IMR-90 (cell line): Measurements from ENCODE around the gene KYAT1. TPM values are rescaled to one million over a fixed set of nuclear protein-coding genes. Genes with fewer than 3 reads are reported as not detected.

ENCODE experiments used
- ATAC-seq: fragments of 200-7000 bp; cut with Tn5 transposase; 2 replicates; pipeline ENCODE4 v1.9.1; 2020; ENCODE audit warnings: low read depth, mild to moderate bottlenecking, moderate library complexity
- BruUV-seq: library from RNA; stranded (reverse); fragments of 400-500 nt; replicated peaks from 2 replicates; lab custom pipeline; 2021; lab: Mats Ljungman, UMichigan
- CTCF ChIA-PET: fragments of 300-600 bp; formaldehyde crosslinking; extraction: SDS; loops from one replicate; lab custom pipeline; 2021; ENCODE audit warnings: antibody characterized with exemption; lab: Yijun Ruan, JAX
- POLR2A ChIA-PET: fragments of 300-600 bp; sonication (Branson Sonifier 250); formaldehyde crosslinking; loops from one replicate; lab custom pipeline; 2022; ENCODE audit warnings: antibody characterized with exemption; ENCODE audit not compliant: unreplicated experiment; lab: Charles Lee
- DNase-seq: peaks from one replicate; pipeline ENCODE4 v3.0.0; 2013
- H2AFZ ChIP-seq: replicated peaks from 2 replicates; pipeline ENCODE3; 2013; ENCODE audit warnings: low read length, mild to moderate bottlenecking; ENCODE audit not compliant: poor library complexity
- H2AK5ac ChIP-seq: 2 replicates; pipeline ENCODE4 v1.6.1; 2013; ENCODE audit warnings: low read depth, low read length, inconsistent platforms
- H2AK9ac ChIP-seq: replicated peaks from 2 replicates; pipeline ENCODE3; 2013; ENCODE audit warnings: mild to moderate bottlenecking, low read depth, low read length, moderate library complexity; ENCODE audit not compliant: poor library complexity
- H2BK120ac ChIP-seq: 2 replicates; pipeline ENCODE4 v1.6.1; 2013; ENCODE audit warnings: low read depth, low read length, inconsistent platforms
- H2BK15ac ChIP-seq: 3 replicates; pipeline ENCODE4 v1.6.1; 2013; ENCODE audit warnings: low read depth, low read length, inconsistent platforms
- H2BK20ac ChIP-seq: 2 replicates; pipeline ENCODE4 v1.6.1; 2013; ENCODE audit warnings: low read depth, mild to moderate bottlenecking, inconsistent platforms, low read length, moderate library complexity
- H2BK5ac ChIP-seq: 2 replicates; pipeline ENCODE4 v1.6.1; 2013; ENCODE audit warnings: mild to moderate bottlenecking, low read depth, low read length, inconsistent platforms; ENCODE audit not compliant: poor library complexity, severe bottlenecking
- H3K14ac ChIP-seq: replicated peaks from 2 replicates; pipeline ENCODE4 v1.6.1; 2013; ENCODE audit warnings: low read depth, low read length, inconsistent platforms
- H3K18ac ChIP-seq: 2 replicates; pipeline ENCODE4 v1.6.1; 2013; ENCODE audit warnings: low read depth, low read length, control low read depth
- H3K23ac ChIP-seq: 2 replicates; pipeline ENCODE4 v1.6.1; 2013; ENCODE audit warnings: low read depth, low read length, inconsistent platforms
- H3K27ac ChIP-seq: 2 replicates; pipeline ENCODE4 v1.5.1; 2013; ENCODE audit warnings: mild to moderate bottlenecking, control low read depth, low read length; ENCODE audit not compliant: insufficient read depth
- H3K27me3 ChIP-seq: 2 replicates; pipeline ENCODE4 v1.6.1; 2013; ENCODE audit warnings: low read length; ENCODE audit not compliant: control insufficient read depth, insufficient read depth
- H3K36me3 ChIP-seq: 2 replicates; pipeline ENCODE4 v1.6.1; 2013; ENCODE audit warnings: low read length, mixed read lengths; ENCODE audit not compliant: control insufficient read depth, insufficient read depth
- H3K4ac ChIP-seq: 2 replicates; pipeline ENCODE4 v1.6.1; 2013; ENCODE audit warnings: low read depth, low read length, inconsistent platforms
- H3K4me1 ChIP-seq: 2 replicates; pipeline ENCODE4 v1.6.1; 2013; ENCODE audit warnings: low read length, mixed read lengths; ENCODE audit not compliant: control insufficient read depth, insufficient read depth
- H3K4me2 ChIP-seq: 2 replicates; pipeline ENCODE4 v1.6.1; 2013; ENCODE audit warnings: low read depth, mild to moderate bottlenecking, control low read depth, low read length, moderate library complexity
- H3K4me3 ChIP-seq: 2 replicates; pipeline ENCODE4 v1.5.1; 2013; ENCODE audit warnings: low read depth, mild to moderate bottlenecking, control low read depth, low read length, moderate library complexity; ENCODE audit not compliant: insufficient read depth
- H3K56ac ChIP-seq: 2 replicates; pipeline ENCODE4 v1.6.1; 2013; ENCODE audit warnings: low read length, inconsistent platforms; ENCODE audit not compliant: insufficient read depth; ENCODE audit errors: extremely low read depth
- H3K79me1 ChIP-seq, 2 experiments: 2 replicates each; pipeline ENCODE4 v1.6.1; 2013; ENCODE audit warnings: low read length in 2 of 2, inconsistent platforms in 1 of 2, low read depth in 1 of 2
- H3K9ac ChIP-seq: 2 replicates; pipeline ENCODE4 v1.6.1; 2013; ENCODE audit warnings: low read depth, low read length, control low read depth
- H3K9me1 ChIP-seq: 2 replicates; pipeline ENCODE4 v1.6.1; 2013; ENCODE audit warnings: low read length, inconsistent platforms; ENCODE audit not compliant: insufficient read depth
- H3K9me3 ChIP-seq: 2 replicates; pipeline ENCODE4 v1.6.1; 2013; ENCODE audit warnings: low read length; ENCODE audit not compliant: control insufficient read depth, insufficient read depth
- H4K20me1 ChIP-seq: 2 replicates; pipeline ENCODE4 v1.6.1; 2013; ENCODE audit warnings: low read length, inconsistent platforms; ENCODE audit not compliant: insufficient read depth
- H4K5ac ChIP-seq: 2 replicates; pipeline ENCODE4 v1.6.1; 2013; ENCODE audit warnings: mild to moderate bottlenecking, low read depth, low read length, control low read depth
- H4K8ac ChIP-seq, 2 experiments: 2 replicates each; pipeline ENCODE4 v1.6.1; 2013; ENCODE audit warnings: low read depth in 2 of 2, low read length in 2 of 2, control low read depth in 1 of 2, inconsistent platforms in 1 of 2
- H4K91ac ChIP-seq: 2 replicates; pipeline ENCODE4 v1.6.1; 2013; ENCODE audit warnings: low read depth, low read length, inconsistent platforms; ENCODE audit not compliant: insufficient read depth
- CEBPB ChIP-seq: IDR thresholded peaks from 2 replicates; pipeline ENCODE4 v1.6.1; 2012; ENCODE audit warnings: low read depth, low read length, improper control_type of control experiment
- CHD1 ChIP-seq: IDR thresholded peaks from 2 replicates; pipeline ENCODE4 v1.6.1; 2012; ENCODE audit warnings: low read depth, low read length, improper control_type of control experiment
- MAFK ChIP-seq: IDR thresholded peaks from 2 replicates; pipeline ENCODE4 v1.6.1; 2012; ENCODE audit warnings: low read depth, low read length, improper control_type of control experiment
- MXI1 ChIP-seq: IDR thresholded peaks from 2 replicates; pipeline ENCODE4 v1.6.1; 2012; ENCODE audit warnings: low read depth, mild to moderate bottlenecking, low read length, moderate library complexity, borderline replicate concordance
- POLR2A ChIP-seq: IDR thresholded peaks from 2 replicates; pipeline ENCODE4 v1.6.1; 2012; ENCODE audit warnings: mild to moderate bottlenecking, low read depth, low read length
- WGBS, 2 experiments: methylation state at CpG; one replicate each; pipeline versions ENCODE4 v1.1.5 to v1.1.7; 2013; ENCODE audit warnings: missing lambda C conversion rate in 2 of 2; ENCODE audit not compliant: insufficient read length in 1 of 2; ENCODE audit errors: extremely low coverage in 2 of 2; 5-methylcytosine and 5-hydroxymethylcytosine counted together
- dilution Hi-C: fragments of 300-500 bp; cut with HindIII; formaldehyde crosslinking; loops from one replicate; pipeline ENCODE4 v1.14.3; 2018; ENCODE audit warnings: low sequenced_read_pairs; ENCODE audit not compliant: unreplicated experiment
- in situ Hi-C: fragments of 300-500 bp; cut with MboI; formaldehyde crosslinking; loops from 3 replicates; pipeline ENCODE4 v1.14.3; 2019; ENCODE audit warnings: low sequenced_read_pairs, inconsistent platforms, mixed read lengths
- intact Hi-C: fragments of 100-400 bp; cut with micrococcal nuclease; formaldehyde crosslinking; loops from 2 replicates; pipeline ENCODE4 v1.10.0; 2022
- polyA plus RNA-seq, 3 experiments: library from polyadenylated mRNA; depleted of rRNA; stranded (reverse); fragments of >200 nt; gene quantifications; 2 replicates each; pipeline ENCODE4 v1.2.3, GENCODE V29; 2012; ENCODE audit warnings: low replicate concordance in 1 of 3
- total RNA-seq: library from RNA; depleted of rRNA; stranded (reverse); fragments of >200 nt; gene quantifications from 2 replicates; pipeline ENCODE4 v1.2.3, GENCODE V29; 2012
- TF ChIP-seq, protein P1 (sequence below): fragments of 150-350 bp; IDR thresholded peaks from 2 replicates; pipeline ENCODE4 v1.6.1; 2016; ENCODE audit warnings: low read depth, mild to moderate bottlenecking, low read length, moderate library complexity, borderline replicate concordance
- TF ChIP-seq, protein P2 (sequence below): conservative IDR thresholded peaks from 2 replicates; pipeline ENCODE4 v1.5.1; 2012; ENCODE audit warnings: mild to moderate bottlenecking, low read depth, low read length, improper control_type of control experiment

KYAT1 gene
- total and polyA plus RNA-seq, 2 of the 4 experiments (the other 2 are of a cell fraction): 6.8 to 9.5 TPM

DNA sequence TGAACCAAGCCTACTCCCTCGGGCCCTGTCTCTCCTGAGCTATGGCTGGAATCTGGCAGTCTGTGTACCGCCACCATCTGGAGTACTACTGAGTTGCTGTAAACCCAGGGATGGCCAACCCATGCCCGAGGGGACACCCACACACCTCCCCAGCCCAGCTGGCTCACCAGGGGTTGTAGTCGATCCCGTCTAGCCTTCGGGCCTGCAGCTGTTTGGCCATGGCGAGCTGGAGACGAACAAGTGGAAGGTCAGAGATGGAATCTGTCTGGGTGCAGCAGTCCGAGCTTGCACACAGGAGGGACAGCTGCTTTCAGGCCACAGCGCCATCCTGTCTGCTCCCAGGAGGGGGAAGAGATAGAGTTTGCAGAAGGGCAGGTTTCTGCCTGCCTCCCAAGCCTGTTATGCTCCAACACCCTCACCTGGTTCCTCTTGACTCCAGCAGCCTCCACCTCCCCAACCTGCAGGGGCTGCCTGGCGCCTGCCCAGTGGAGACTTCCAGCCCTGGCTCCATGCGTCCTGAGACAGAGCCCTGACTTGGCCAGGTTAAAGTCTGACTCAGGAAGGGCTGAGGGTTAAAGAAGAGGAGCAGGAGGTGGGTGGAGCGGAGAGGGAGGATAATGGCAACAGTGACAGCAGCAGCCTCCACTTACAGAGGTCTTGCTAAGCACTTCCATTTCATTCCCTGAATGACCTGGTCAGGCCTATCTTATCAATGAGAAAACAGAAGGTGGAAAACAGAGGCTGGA, 36.4 kb downstream of the KYAT1 start:
- dilution Hi-C loops: no loop called here
- Histone ChIP-seq H3K9me3 (no peaks in the 10 kb centered on the region; the same call in 1 of the 2 replicates), H2BK15ac (no peak overlapping the region), H3K4ac (no peak overlapping the region), H4K8ac (no peak overlapping the region), H4K91ac (no peak overlapping the region), H2AFZ (no peak overlapping the region), H3K18ac (no peak overlapping the region), H3K9ac (no peak overlapping the region), H4K20me1 (no peaks in the 10 kb centered on the region; the same call in 1 of the 2 replicates), H3K27me3 (no peaks in the 10 kb centered on the region), H3K4me1 (no peaks in the 10 kb centered on the region), H3K79me1 (peaks cover 0 to 14% of the 10 kb centered on the region in 2 experiments; a peak in 2 of 4 replicates), H2AK5ac (no peak overlapping the region), H4K5ac (no peak overlapping the region), H2BK120ac (no peak overlapping the region), H3K56ac (no peak overlapping the region), H3K14ac (no peak overlapping the region), H3K23ac (no peak overlapping the region), H3K36me3 (peaks cover 3% of the 10 kb centered on the region; the same call in 1 of the 2 replicates), H3K27ac (no peak overlapping the region), H3K9me1 (0 out of 2 replicates have a peak, but pooled peaks cover 3% of the 10 kb centered on the region), H2BK5ac (no peak overlapping the region), H2AK9ac (no peak overlapping the region), H3K4me3 (no peak overlapping the region), H3K4me2 (no peak overlapping the region), H2BK20ac (no peak overlapping the region)
- no TSS peak for BruUV-seq
- 17% methylated on average over 1 of the region's 13 CpGs; no CpG with 5 or more reads in 1 of the 2 experiments for WGBS, 2 experiments
- ChIA-PET CTCF (interaction anchor here (0.6 kb wide), 1 partner anchor 159 kb away, joined by 3 read pairs; no protein-coding TSS in a partner anchor), POLR2A (interaction anchor here (1.1 kb wide), 1 partner anchor 28 kb away, joined by 16 read pairs; no protein-coding TSS in a partner anchor)
- TF ChIP-seq, protein P1, sequence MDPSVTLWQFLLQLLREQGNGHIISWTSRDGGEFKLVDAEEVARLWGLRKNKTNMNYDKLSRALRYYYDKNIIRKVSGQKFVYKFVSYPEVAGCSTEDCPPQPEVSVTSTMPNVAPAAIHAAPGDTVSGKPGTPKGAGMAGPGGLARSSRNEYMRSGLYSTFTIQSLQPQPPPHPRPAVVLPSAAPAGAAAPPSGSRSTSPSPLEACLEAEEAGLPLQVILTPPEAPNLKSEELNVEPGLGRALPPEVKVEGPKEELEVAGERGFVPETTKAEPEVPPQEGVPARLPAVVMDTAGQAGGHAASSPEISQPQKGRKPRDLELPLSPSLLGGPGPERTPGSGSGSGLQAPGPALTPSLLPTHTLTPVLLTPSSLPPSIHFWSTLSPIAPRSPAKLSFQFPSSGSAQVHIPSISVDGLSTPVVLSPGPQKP: no peak
- TF ChIP-seq MAFK (no peak), MXI1 (no peak), CEBPB (no peak), CHD1 (no peak), POLR2A (no peak)
- TF ChIP-seq, protein P2, sequence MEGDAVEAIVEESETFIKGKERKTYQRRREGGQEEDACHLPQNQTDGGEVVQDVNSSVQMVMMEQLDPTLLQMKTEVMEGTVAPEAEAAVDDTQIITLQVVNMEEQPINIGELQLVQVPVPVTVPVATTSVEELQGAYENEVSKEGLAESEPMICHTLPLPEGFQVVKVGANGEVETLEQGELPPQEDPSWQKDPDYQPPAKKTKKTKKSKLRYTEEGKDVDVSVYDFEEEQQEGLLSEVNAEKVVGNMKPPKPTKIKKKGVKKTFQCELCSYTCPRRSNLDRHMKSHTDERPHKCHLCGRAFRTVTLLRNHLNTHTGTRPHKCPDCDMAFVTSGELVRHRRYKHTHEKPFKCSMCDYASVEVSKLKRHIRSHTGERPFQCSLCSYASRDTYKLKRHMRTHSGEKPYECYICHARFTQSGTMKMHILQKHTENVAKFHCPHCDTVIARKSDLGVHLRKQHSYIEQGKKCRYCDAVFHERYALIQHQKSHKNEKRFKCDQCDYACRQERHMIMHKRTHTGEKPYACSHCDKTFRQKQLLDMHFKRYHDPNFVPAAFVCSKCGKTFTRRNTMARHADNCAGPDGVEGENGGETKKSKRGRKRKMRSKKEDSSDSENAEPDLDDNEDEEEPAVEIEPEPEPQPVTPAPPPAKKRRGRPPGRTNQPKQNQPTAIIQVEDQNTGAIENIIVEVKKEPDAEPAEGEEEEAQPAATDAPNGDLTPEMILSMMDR: 0 out of 2 replicates have a peak, but pooled peaks have one; percentile 3
- intact Hi-C loops: no loop called here
- DNase-seq (no peak), ATAC-seq (peak; percentile 82)
- in situ Hi-C loops: no loop called here
